ENCODE results near the gene APCDD1L. TPM values are rescaled to one million over a fixed set of nuclear protein-coding genes. Genes with fewer than 3 reads are reported as not detected.
"Not testable (repeated sequence)": the region's sequence is repeated elsewhere in the genome, so short reads cannot be mapped to it uniquely, and the experiment has no call there.

The APCDD1L gene
- total RNA-seq, 6 donors from 2014 or later = 0.13 TPM; not detected in 5

DNA sequence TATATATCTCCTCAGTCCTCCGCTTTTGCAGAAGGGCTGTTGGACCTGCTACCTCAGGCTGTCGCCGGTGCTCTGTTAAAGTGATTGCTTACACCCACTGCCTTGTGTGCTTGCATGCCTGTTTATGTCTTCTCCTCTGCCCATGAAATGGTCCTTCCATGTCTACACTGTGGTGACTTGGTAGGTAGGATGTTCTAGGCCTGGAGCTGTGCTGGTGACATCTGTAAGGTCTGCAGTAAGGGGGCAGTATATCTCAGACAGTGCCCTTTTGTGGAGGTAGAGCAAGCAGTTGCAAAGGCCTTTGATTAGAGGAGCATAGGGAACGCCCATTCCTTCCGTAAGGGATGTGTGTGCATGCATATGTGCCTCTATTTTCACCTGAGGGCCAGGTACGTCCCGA is 85.9 kb downstream of the APCDD1L start:
- no peak overlapping the region for H3K4me3 ChIP-seq
- no peaks in the 10 kb centered on the region for H3K9me3 ChIP-seq
- H3K27me3 ChIP-seq = no peaks in the 10 kb centered on the region
- WGBS, 2 donors = 96% methylated on average over 7 of the region's 7 CpGs
- H3K4me1 ChIP-seq = peaks cover 16 to 21% (median 20%) of the 10 kb centered on the region in 4 donors
- peaks cover 0 to 3% (median 0%) of the 10 kb centered on the region in 4 donors for H3K36me3 ChIP-seq
- DNase-seq = no peak
- no peak for TF ChIP-seq POLR2AphosphoS5 (IDR thresholded peaks at IDR 0.05)
- no peak for TF ChIP-seq POLR2A (IDR thresholded peaks at IDR 0.05)
- no peak for TF ChIP-seq CTCF (IDR thresholded peaks at IDR 0.05)
- no peak for TF ChIP-seq EP300 (IDR thresholded peaks at IDR 0.05)
- no peak overlapping the region for H3K27ac ChIP-seq
- no peak for ATAC-seq (ENCODE audit: low FRiP score in 2 of 2)

- TF ChIP-seq EP300 (IDR thresholded peaks at IDR 0.05) = no peak
- TF ChIP-seq POLR2AphosphoS5 (IDR thresholded peaks at IDR 0.05) = no peak
- TF ChIP-seq POLR2A (IDR thresholded peaks at IDR 0.05) = no peak
- TF ChIP-seq CTCF (IDR thresholded peaks at IDR 0.05) = no peak
- no peak for ATAC-seq (ENCODE audit: low FRiP score in 2 of 2)
- Histone ChIP-seq H3K4me1 (peaks cover 16 to 29% (median 18%) of the 10 kb centered on the region in 4 donors), H3K27ac (no peak overlapping the region), H3K36me3 (no peaks in the 10 kb centered on the region), H3K9me3 (no peaks in the 10 kb centered on the region), H3K27me3 (no peaks in the 10 kb centered on the region), H3K4me3 (no peak overlapping the region)
- WGBS, 2 donors = 100% methylated on average over 2 of the region's 2 CpGs
- no peak for DNase-seq
Observed at GRCh38 chr20:58428364-58428763, 86.8 kb downstream of the APCDD1L start.

GRCh38 chr20:58427571-58427970 is 87.6 kb downstream of the APCDD1L start:
- H3K36me3 ChIP-seq; H3K4me3 ChIP-seq; H3K27ac ChIP-seq; H3K27me3 ChIP-seq; DNase-seq; ATAC-seq (ENCODE audit: low FRiP score in 2 of 2); H3K9me3 ChIP-seq: not testable (repeated sequence)
- H3K4me1 ChIP-seq = peaks cover 10 to 29% (median 11%) of the 10 kb centered on the region in 4 donors
- 89 to 90% methylated on average over 3 of the region's 3 CpGs for WGBS, 2 donors

- peaks cover 0 to 6% (median 2%) of the 10 kb centered on the region in 4 donors for H3K36me3 ChIP-seq
- H3K4me3 ChIP-seq = no peak overlapping the region
- ATAC-seq (ENCODE audit: low FRiP score in 2 of 2) = no peak
- H3K27me3 ChIP-seq = no peaks in the 10 kb centered on the region
- WGBS, 2 donors = 75% methylated on average over 6 of the region's 6 CpGs
- H3K4me1 ChIP-seq = peaks cover 0 to 16% (median 0%) of the 10 kb centered on the region in 4 donors
- no peak for DNase-seq
- no peaks in the 10 kb centered on the region for H3K9me3 ChIP-seq
- TF ChIP-seq CTCF (IDR thresholded peaks at IDR 0.05) = no peak
- no peak for TF ChIP-seq POLR2A (IDR thresholded peaks at IDR 0.05)
- TF ChIP-seq EP300 (IDR thresholded peaks at IDR 0.05) = no peak
- TF ChIP-seq POLR2AphosphoS5 (IDR thresholded peaks at IDR 0.05) = no peak
- no peak overlapping the region for H3K27ac ChIP-seq
Observed at GRCh38 chr20:58424218-58424969, 90.8 kb downstream of the APCDD1L start.

GRCh38 chr20:58421497-58421850 is 93.7 kb downstream of the APCDD1L start:
- no peaks in the 10 kb centered on the region for H3K27me3 ChIP-seq
- no peak for DNase-seq
- ATAC-seq (ENCODE audit: low FRiP score in 2 of 2) = no peak
- peaks cover 0 to 16% (median 3%) of the 10 kb centered on the region in 4 donors for H3K36me3 ChIP-seq
- H3K4me1 ChIP-seq = peaks cover 7 to 22% (median 9%) of the 10 kb centered on the region in 4 donors
- no peaks in the 10 kb centered on the region for H3K9me3 ChIP-seq
- TF ChIP-seq POLR2AphosphoS5 (IDR thresholded peaks at IDR 0.05) (no peak), POLR2A (IDR thresholded peaks at IDR 0.05) (no peak), CTCF (IDR thresholded peaks at IDR 0.05) (no peak), EP300 (IDR thresholded peaks at IDR 0.05) (no peak)
- 55% methylated on average over 1 of the region's 1 CpG for WGBS, 2 donors
- H3K4me3 ChIP-seq = no peak overlapping the region
- H3K27ac ChIP-seq = no peak overlapping the region

All from upper lobe of left lung (tissue), 6 donors.